KMS-11 (cell line): ENCODE results near the gene WDR49.

Source experiments
- H2AFZ ChIP-seq: fragments of 200-600 bp; sonication (generic); 2 replicates; pipeline ENCODE4 v1.6.1; 2016; ENCODE audit warnings: antibody characterized with exemption, mixed run types, low read depth
- H3K27ac ChIP-seq: fragments of 200-600 bp; sonication (generic); 2 replicates; pipeline ENCODE4 v1.6.1; 2016; ENCODE audit warnings: mild to moderate bottlenecking, mixed run types
- H3K27me3 ChIP-seq: fragments of 200-600 bp; sonication (generic); 2 replicates; pipeline ENCODE4 v1.6.1; 2017; ENCODE audit warnings: mild to moderate bottlenecking, low read depth, mixed run types, moderate library complexity; ENCODE audit not compliant: insufficient read depth
- H3K36me3 ChIP-seq: fragments of 200-600 bp; sonication (generic); 2 replicates; pipeline ENCODE4 v1.6.1; 2017; ENCODE audit warnings: mild to moderate bottlenecking, mixed run types; ENCODE audit not compliant: insufficient read depth
- H3K4me1 ChIP-seq: fragments of 200-600 bp; sonication (generic); 2 replicates; pipeline ENCODE4 v1.6.1; 2016; ENCODE audit warnings: mild to moderate bottlenecking, low read depth, mixed run types; ENCODE audit not compliant: poor library complexity, severe bottlenecking
- H3K4me2 ChIP-seq: fragments of 200-600 bp; sonication (generic); 2 replicates; pipeline ENCODE4 v1.7.0; 2016; ENCODE audit warnings: mild to moderate bottlenecking, mixed run types
- H3K4me3 ChIP-seq: fragments of 200-600 bp; sonication (generic); IDR thresholded peaks from 2 replicates; pipeline ENCODE4 v1.6.1; 2017; ENCODE audit warnings: low read depth, low read length, mixed read lengths; ENCODE audit not compliant: insufficient read depth
- H3K79me2 ChIP-seq: fragments of 200-600 bp; sonication (generic); 2 replicates; pipeline ENCODE4 v1.6.1; 2016; ENCODE audit warnings: low read depth, mixed run types; ENCODE audit not compliant: insufficient read depth
- H3K9ac ChIP-seq: fragments of 200-600 bp; sonication (generic); 2 replicates; pipeline ENCODE4 v1.6.1; 2016; ENCODE audit warnings: mild to moderate bottlenecking, mixed run types
- H4K20me1 ChIP-seq: fragments of 200-600 bp; sonication (generic); 2 replicates; pipeline ENCODE4 v1.6.1; 2016; ENCODE audit warnings: mild to moderate bottlenecking, mixed run types; ENCODE audit not compliant: insufficient read depth
- CTCF ChIP-seq: fragments of 200-600 bp; sonication (generic); conservative IDR thresholded peaks from 2 replicates; pipeline ENCODE4 v1.6.1; 2017; ENCODE audit warnings: low read depth, mild to moderate bottlenecking, antibody characterized with exemption, low read length, moderate library complexity, mixed read lengths

WDR49 gene

GRCh38 chr3:167437428-167438139 is 216.2 kb downstream of the WDR49 start:
- no peak overlapping the region for H3K4me2 ChIP-seq
- no peak overlapping the region for H3K27ac ChIP-seq
- H3K4me1 ChIP-seq, result no peaks in the 10 kb centered on the region
- no peak overlapping the region for H3K4me3 ChIP-seq
- no peaks in the 10 kb centered on the region for H4K20me1 ChIP-seq
- H3K27me3 ChIP-seq, result no peaks in the 10 kb centered on the region
- no peak overlapping the region for H2AFZ ChIP-seq
- no peaks in the 10 kb centered on the region for H3K36me3 ChIP-seq
- H3K9ac ChIP-seq, result no peak overlapping the region
- TF ChIP-seq CTCF, result no peak
- no peaks in the 10 kb centered on the region for H3K79me2 ChIP-seq
